HL-60 (cell line): Measurements from ENCODE around the gene MIPOL1.

Experiments
- CTCF ChIP-seq: IDR thresholded peaks from one replicate; pipeline ENCODE4 v1.5.1; 2011; ENCODE audit warnings: low read length, control low read depth, inconsistent platforms; ENCODE audit not compliant: insufficient read depth
- GABPA ChIP-seq: IDR thresholded peaks from 2 replicates; pipeline ENCODE4 v1.6.1; 2012; ENCODE audit warnings: low read depth
- POLR2AphosphoS5 ChIP-seq: IDR thresholded peaks from 2 replicates; pipeline ENCODE4 v1.6.1; 2012; ENCODE audit warnings: low read depth
- REST ChIP-seq: IDR thresholded peaks from 2 replicates; pipeline ENCODE4 v1.6.1; 2012; ENCODE audit warnings: low read depth; ENCODE audit not compliant: insufficient replicate concordance
- SPI1 ChIP-seq: IDR thresholded peaks from 2 replicates; pipeline ENCODE4 v1.6.1; 2012; ENCODE audit warnings: low read depth, mild to moderate bottlenecking, borderline replicate concordance

- TF ChIP-seq CTCF (no peak), POLR2AphosphoS5 (no peak), REST (no peak), SPI1 (no peak), GABPA (no peak)
These were observed 133.2 kb downstream of the MIPOL1 start for GRCh38 chr14:37330910-37331309.
